A673 (cell line): ENCODE data around the gene NNMT.

Experiments
- EZH2 ChIP-seq: fragments of 200-600 bp; sonication (generic); IDR thresholded peaks from 2 replicates; pipeline ENCODE4 v1.6.1; 2017; ENCODE audit warnings: borderline replicate concordance, low read depth, mild to moderate bottlenecking, mixed read lengths, antibody characterized with exemption, low read length; ENCODE audit not compliant: poor library complexity, severe bottlenecking
- TF ChIP-seq, protein P1 (sequence below): fragments of 300-800, 200-600 bp; sonication (generic); conservative IDR thresholded peaks from 2 replicates; pipeline ENCODE4 v1.5.1; 2017; ENCODE audit warnings: low read depth, mild to moderate bottlenecking, antibody characterized with exemption, low read length, moderate library complexity, mixed read lengths

DNA sequence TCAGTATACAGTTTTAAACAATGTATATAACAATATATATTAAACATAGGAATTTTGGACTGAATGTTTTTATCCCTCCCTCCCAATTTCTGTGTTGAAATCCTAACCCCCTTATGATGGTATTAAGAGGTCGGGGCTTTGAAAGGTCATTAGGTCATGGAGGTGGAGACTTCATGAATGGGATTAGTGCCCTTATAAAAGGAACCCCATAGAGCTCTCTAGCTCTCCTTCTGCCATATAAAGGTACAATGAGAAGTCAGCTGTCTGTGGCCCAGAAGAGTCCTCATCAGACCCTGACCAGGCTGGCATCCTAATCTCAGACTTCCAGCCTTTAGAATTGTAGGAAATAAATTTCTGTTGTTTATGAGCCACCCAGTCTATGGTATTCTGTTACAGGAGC is 6.5 kb downstream of the NNMT start:
- TF ChIP-seq, protein P1, sequence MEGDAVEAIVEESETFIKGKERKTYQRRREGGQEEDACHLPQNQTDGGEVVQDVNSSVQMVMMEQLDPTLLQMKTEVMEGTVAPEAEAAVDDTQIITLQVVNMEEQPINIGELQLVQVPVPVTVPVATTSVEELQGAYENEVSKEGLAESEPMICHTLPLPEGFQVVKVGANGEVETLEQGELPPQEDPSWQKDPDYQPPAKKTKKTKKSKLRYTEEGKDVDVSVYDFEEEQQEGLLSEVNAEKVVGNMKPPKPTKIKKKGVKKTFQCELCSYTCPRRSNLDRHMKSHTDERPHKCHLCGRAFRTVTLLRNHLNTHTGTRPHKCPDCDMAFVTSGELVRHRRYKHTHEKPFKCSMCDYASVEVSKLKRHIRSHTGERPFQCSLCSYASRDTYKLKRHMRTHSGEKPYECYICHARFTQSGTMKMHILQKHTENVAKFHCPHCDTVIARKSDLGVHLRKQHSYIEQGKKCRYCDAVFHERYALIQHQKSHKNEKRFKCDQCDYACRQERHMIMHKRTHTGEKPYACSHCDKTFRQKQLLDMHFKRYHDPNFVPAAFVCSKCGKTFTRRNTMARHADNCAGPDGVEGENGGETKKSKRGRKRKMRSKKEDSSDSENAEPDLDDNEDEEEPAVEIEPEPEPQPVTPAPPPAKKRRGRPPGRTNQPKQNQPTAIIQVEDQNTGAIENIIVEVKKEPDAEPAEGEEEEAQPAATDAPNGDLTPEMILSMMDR: no peak
- no peak for TF ChIP-seq EZH2
